Lung (tissue), 12 donors: ENCODE measurements around the gene VPS72. TPM values are rescaled to one million over a fixed set of nuclear protein-coding genes. Genes with fewer than 3 reads are reported as not detected.

Experiments
- ATAC-seq: fragments of 200-7000 bp; cut with Tn5 transposase; one replicate; pipeline ENCODE4 v1.9.1; 2020; ENCODE audit warnings: moderate number of reproducible peaks; ENCODE audit not compliant: insufficient read depth, low FRiP score
- DNase-seq, 3 donors: peaks; one replicate each; pipeline ENCODE4 v3.0.0-alpha.2; 2013 to 2017
- H3K27ac ChIP-seq, 2 donors: one replicate each; pipeline ENCODE4 v1.5.1; 2013; ENCODE audit warnings: mild to moderate bottlenecking in 2 of 2, moderate library complexity in 2 of 2, control low read depth in 1 of 2, inconsistent platforms in 1 of 2, low read depth in 1 of 2, low read length in 1 of 2
- H3K27me3 ChIP-seq, 3 donors: one replicate each; pipeline ENCODE4 v1.5.1; 2013; ENCODE audit warnings: low read length in 2 of 3; ENCODE audit not compliant: control insufficient read depth in 3 of 3, insufficient read depth in 3 of 3
- H3K36me3 ChIP-seq, 4 donors: one replicate each; pipeline ENCODE4 v1.5.1; 2013; ENCODE audit warnings: low read length in 4 of 4, mild to moderate bottlenecking in 1 of 4, moderate library complexity in 1 of 4; ENCODE audit not compliant: control insufficient read depth in 4 of 4, insufficient read depth in 4 of 4
- H3K4me1 ChIP-seq, 5 donors: one replicate each; pipeline ENCODE4 v1.5.1; 2013; ENCODE audit warnings: low read length in 5 of 5, mild to moderate bottlenecking in 2 of 5, moderate library complexity in 1 of 5; ENCODE audit not compliant: control insufficient read depth in 5 of 5, insufficient read depth in 5 of 5
- H3K4me3 ChIP-seq: one replicate; pipeline ENCODE4 v1.5.1; 2013; ENCODE audit warnings: mild to moderate bottlenecking, control low read depth, moderate library complexity
- H3K9ac ChIP-seq, 2 donors: one replicate each; pipeline ENCODE4 v1.5.1; 2013; ENCODE audit warnings: low read length in 2 of 2, control low read depth in 1 of 2; ENCODE audit not compliant: insufficient read depth in 1 of 2
- H3K9me3 ChIP-seq, 4 donors: one replicate each; pipeline ENCODE4 v1.5.1; 2013; ENCODE audit warnings: low read length in 3 of 4, mild to moderate bottlenecking in 1 of 4, moderate library complexity in 1 of 4; ENCODE audit not compliant: control insufficient read depth in 4 of 4, insufficient read depth in 3 of 4
- CTCF ChIP-seq: IDR thresholded peaks from 2 replicates; pipeline ENCODE4 v1.5.1; 2012; ENCODE audit warnings: mild to moderate bottlenecking; ENCODE audit errors: control extremely low read depth, extremely low read depth
- WGBS, 2 donors: extraction: QIAGEN DNeasy Blood & Tissue Kit; methylation state at CpG; one replicate each; pipeline ENCODE4 v1.1.7; 2013; 5-methylcytosine and 5-hydroxymethylcytosine counted together
- polyA plus RNA-seq, 2 donors: library from polyadenylated mRNA; stranded (reverse); fragments of 200-250 nt; gene quantifications; one replicate each; pipeline ENCODE4 v1.2.1, GENCODE V29; 2013
- total RNA-seq, 2 donors: library from RNA; depleted of rRNA in 1 of 2; stranded (reverse); fragments of >200 nt in 1 of 2; gene quantifications; one replicate each; pipeline ENCODE4 v1.2.1, GENCODE V29; 2014 to 2021
- donor health status: control.
- donor health status: control.
- donor health status: Bipolar disorder and iron deficiency.
- donor health status: healthy.
- donor health status: DM: yes; HTN: yes; CAD: no.

VPS72 gene
- total and polyA plus RNA-seq, 4 donors: 28.6 to 39.1 (median 30.8) TPM

GRCh38 chr1:151135433-151136385, 54.3 kb downstream of the VPS72 start:
- H3K9me3 ChIP-seq: no peaks in the 10 kb centered on the region
- no peaks in the 10 kb centered on the region for H3K27me3 ChIP-seq
- TF ChIP-seq CTCF: no peak
- H3K4me3 ChIP-seq: no peak overlapping the region
- H3K36me3 ChIP-seq: peaks cover 0 to 36% (median 11%) of the 10 kb centered on the region in 4 donors
- no peak overlapping the region for H3K9ac ChIP-seq
- DNase-seq (no peak), ATAC-seq (no peak)
- 93 to 95% methylated on average over 11 to 12 of the region's 12 CpGs for WGBS, 2 donors
- H3K27ac ChIP-seq: no peak overlapping the region
- peaks cover 0 to 17% (median 0%) of the 10 kb centered on the region in 5 donors for H3K4me1 ChIP-seq

- ATAC-seq (no peak), DNase-seq (no peak)
- Histone ChIP-seq H3K9me3 (no peaks in the 10 kb centered on the region), H3K27ac (no peak overlapping the region), H3K36me3 (peaks cover 0 to 36% (median 9%) of the 10 kb centered on the region in 4 donors), H3K9ac (no peak overlapping the region), H3K4me1 (peaks cover 0 to 21% (median 0%) of the 10 kb centered on the region in 5 donors), H3K4me3 (no peak overlapping the region), H3K27me3 (no peaks in the 10 kb centered on the region)
- TF ChIP-seq CTCF: no peak
- 95 to 97% methylated on average over 6 to 7 of the region's 7 CpGs for WGBS, 2 donors
Observed at GRCh38 chr1:151134991-151135390, 55.0 kb downstream of the VPS72 start.

- WGBS, 2 donors: 87 to 97% methylated on average over 3 of the region's 3 CpGs
Observed at GRCh38 chr1:151134396-151134795, 55.6 kb downstream of the VPS72 start.

More at GRCh38 chr1:151134396-151134795, 55.6 kb downstream of the VPS72 start:
- Histone ChIP-seq H3K4me1 (peaks cover 0 to 21% (median 0%) of the 10 kb centered on the region in 5 donors), H3K36me3 (peaks cover 0 to 36% (median 8%) of the 10 kb centered on the region in 4 donors), H3K9me3 (no peaks in the 10 kb centered on the region), H3K27me3 (no peaks in the 10 kb centered on the region), H3K4me3 (no peak overlapping the region), H3K9ac (no peak overlapping the region), H3K27ac (no peak overlapping the region)
- no peak for ATAC-seq
- no peak for TF ChIP-seq CTCF
- DNase-seq: no peak
